GM12865 (cell line): Measurements from ENCODE around the gene KIR2DL4.
"Not testable (repeated sequence)": the region's sequence is repeated elsewhere in the genome, so short reads cannot be mapped to it uniquely, and the experiment has no call there.

Experiments
- DNase-seq: peaks from one replicate; pipeline ENCODE4 v3.0.0; 2010; ENCODE audit warnings: low read depth
- H3K4me3 ChIP-seq: 2 replicates; pipeline ENCODE4 v1.5.1; 2011; ENCODE audit warnings: mild to moderate bottlenecking, low read depth, low read length, control low read depth
- CTCF ChIP-seq: IDR thresholded peaks from 2 replicates; pipeline ENCODE4 v1.5.1; 2011; ENCODE audit warnings: low read length, control low read depth, low read depth, inconsistent platforms; ENCODE audit not compliant: insufficient read depth; ENCODE audit errors: missing control alignments

The KIR2DL4 gene

GRCh38 chr19:54850930-54851329, 47.5 kb downstream of the KIR2DL4 start:
- TF ChIP-seq CTCF = no peak
- no peak overlapping the region for H3K4me3 ChIP-seq
- no peak for DNase-seq

- no peak overlapping the region for H3K4me3 ChIP-seq
- no peak for TF ChIP-seq CTCF
- DNase-seq = no peak
Observed at GRCh38 chr19:54851353-54851752, 47.9 kb downstream of the KIR2DL4 start.

GRCh38 chr19:54855241-54855640, 51.8 kb downstream of the KIR2DL4 start:
- DNase-seq, H3K4me3 ChIP-seq: not testable (repeated sequence)

GRCh38 chr19:54858476-54858875, 55.1 kb downstream of the KIR2DL4 start:
- H3K4me3 ChIP-seq, DNase-seq: not testable (repeated sequence)

GRCh38 chr19:54859421-54859820, 56.0 kb downstream of the KIR2DL4 start:
- not testable (repeated sequence) for DNase-seq, H3K4me3 ChIP-seq

- not testable (repeated sequence) for H3K4me3 ChIP-seq, DNase-seq
Observed at GRCh38 chr19:54863459-54863858, 60.0 kb downstream of the KIR2DL4 start.
